T47D (cell line): ENCODE measurements around the gene LZTFL1.
A peak's percentile ranks its signal among the peaks of the same experiment; 100 is the strongest.

Experiments used
- DNase-seq, 2 experiments: peaks; one replicate each; pipeline versions ENCODE4 v3.0.0 to v3.0.0-alpha.2; 2011 to 2012; ENCODE audit warnings: low read depth in 1 of 2, low spot score in 1 of 2
- JUND ChIP-seq: IDR thresholded peaks from 2 replicates; pipeline ENCODE4 v1.6.1; 2012; ENCODE audit warnings: low read depth
- in situ Hi-C: cut with HindIII; loops from 2 replicates; pipeline ENCODE4 v1.10.0; 2016; ENCODE audit warnings: low sequenced_read_pairs, low pct_unique_long_range_greater_than_20kb

Gene LZTFL1

DNA sequence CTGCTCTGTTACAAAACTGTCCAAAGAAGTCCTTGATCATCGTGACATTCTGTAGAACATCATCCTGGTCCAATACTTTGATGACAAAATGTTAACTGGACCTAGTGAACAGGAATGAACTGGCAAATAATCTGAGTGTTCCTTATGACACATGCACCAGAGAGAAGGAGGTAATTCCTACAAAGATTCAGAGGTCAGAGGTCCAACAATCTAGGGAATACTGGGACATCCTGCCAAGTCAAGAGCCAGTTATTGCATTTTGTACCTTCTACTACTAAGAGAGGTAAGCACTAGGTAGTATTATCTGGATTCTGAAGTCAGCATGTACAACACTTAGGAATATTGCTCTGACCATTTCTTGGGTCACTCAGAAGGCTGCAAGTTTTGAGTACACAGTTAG, 20.8 kb downstream of the LZTFL1 start:
- DNase-seq: no peak
- TF ChIP-seq JUND: no peak
- in situ Hi-C loops: no loop called here

- in situ Hi-C loops: no loop called here
- DNase-seq: no peak
- TF ChIP-seq JUND: no peak
These were observed 22.4 kb downstream of the LZTFL1 start for GRCh38 chr3:45819543-45819942.

GRCh38 chr3:45817831-45818522, 23.9 kb downstream of the LZTFL1 start:
- DNase-seq: peak in 1 of 2 experiments; percentile 51
- peak; percentile 46; the same call in 1 of the 2 replicates for TF ChIP-seq JUND
- in situ Hi-C loops: no loop called here

- DNase-seq: no peak
- in situ Hi-C loops: no loop called here
- TF ChIP-seq JUND: no peak
These were observed 25.4 kb downstream of the LZTFL1 start for GRCh38 chr3:45816544-45816943.

- in situ Hi-C loops: no loop called here
- DNase-seq: no peak
- no peak for TF ChIP-seq JUND
These were observed 27.6 kb downstream of the LZTFL1 start for GRCh38 chr3:45814322-45814721.

DNA sequence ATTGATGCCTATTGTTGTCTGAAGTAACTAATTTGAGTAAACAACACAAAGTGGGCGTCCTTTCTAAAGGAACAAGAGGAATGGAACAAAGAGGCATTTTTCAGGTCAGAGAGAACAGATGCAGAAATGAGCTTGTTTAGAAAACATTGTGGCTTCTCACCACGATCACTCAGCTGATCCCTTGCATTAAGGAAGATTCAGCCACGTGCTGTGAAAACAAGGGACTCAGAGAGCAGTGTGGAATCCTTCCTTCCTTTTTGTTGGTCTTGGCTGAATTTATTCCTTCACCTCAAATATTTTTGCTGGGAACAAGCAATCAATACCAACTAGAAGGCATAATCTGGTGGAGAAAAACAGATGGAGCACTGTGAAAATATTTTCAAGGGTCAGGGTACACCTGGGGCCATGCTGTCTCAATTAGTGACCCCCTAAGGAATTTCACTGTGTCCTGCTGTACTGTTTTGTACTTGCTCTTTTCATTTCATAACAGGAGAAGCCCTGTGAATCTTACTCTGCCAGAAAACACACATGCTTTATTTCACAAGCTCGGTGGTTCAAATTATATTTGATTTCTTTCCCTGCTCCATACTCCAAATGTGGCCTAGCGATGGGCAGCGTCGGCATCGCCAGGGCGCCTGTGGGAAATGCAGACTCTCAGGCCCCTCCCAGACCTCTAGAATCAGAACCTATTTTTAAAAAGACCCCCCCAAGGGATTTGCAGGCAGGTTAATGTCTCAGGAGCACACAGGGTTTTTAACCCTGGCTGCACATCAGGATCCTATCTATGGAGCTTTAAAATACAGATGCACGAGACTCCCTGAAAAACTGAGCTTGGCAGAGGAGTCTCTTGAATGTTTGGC, 34.0 kb downstream of the LZTFL1 start:
- no peak for DNase-seq
- TF ChIP-seq JUND: no peak

DNA sequence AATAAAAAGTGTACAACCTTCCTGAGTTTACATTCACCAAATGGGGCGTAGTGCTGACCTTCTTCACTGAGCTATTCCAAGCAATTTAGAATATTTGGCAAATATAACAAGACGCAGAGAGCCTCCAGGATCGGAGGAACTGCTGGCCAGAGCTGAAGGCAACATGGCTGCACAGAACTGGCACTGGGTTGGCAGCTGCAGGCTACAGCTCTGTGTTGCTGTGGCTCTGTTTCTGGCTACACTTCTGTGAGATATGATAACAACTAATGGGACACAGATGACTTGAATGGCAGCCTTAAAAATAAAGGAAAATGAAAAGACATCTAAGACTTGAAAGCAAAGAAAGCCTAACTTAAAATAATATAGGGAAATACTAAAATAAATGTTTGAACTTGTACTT, 34.8 kb downstream of the LZTFL1 start:
- TF ChIP-seq JUND: no peak
- in situ Hi-C loops: no loop called here
- DNase-seq: no peak

More for the DNA sequence above, 34.0 kb downstream of the LZTFL1 start:
- in situ Hi-C loops: no loop called here

DNA sequence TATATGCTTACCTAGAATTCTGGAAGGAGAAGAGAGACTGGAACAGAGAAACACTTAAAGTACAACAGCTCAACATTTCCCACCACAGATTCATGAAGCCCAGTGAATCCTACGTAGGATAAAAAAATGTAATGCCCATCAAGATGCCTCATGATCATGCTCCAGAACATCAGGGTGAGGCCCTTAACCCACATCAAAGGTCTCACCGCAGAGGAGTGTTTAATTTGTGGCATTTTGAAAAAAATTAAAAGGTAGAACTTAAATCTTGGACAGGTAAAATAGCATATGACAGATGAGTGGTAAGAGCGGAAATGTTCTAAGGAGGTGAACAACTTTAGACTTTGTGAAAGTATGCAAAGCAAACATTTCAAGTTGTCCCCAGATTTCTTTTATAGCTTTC, 35.8 kb downstream of the LZTFL1 start:
- in situ Hi-C loops: no loop called here
- no peak for DNase-seq
- no peak for TF ChIP-seq JUND

GRCh38 chr3:45803252-45803935, 38.5 kb downstream of the LZTFL1 start:
- DNase-seq: no peak
- TF ChIP-seq JUND: no peak
- in situ Hi-C loops: no loop called here

DNA sequence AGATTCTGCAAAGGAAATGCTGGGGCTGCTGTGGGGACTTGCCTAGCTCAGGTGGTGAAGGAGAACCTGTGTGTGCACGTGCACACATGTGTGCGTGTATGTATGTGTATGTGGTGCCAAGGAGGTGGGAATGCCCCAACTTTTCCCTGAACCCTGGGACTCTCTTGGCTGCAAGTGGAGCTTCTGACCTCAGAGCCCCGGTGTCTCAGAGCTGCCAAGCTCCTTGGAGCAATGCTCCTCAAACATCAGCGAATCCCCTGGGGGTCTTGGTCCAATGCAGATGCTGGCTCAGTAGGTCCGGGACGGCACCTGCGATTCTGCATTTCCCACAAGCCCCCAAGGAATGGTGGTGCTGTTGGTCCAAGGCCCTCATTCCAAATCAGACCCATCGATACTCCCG, 39.8 kb downstream of the LZTFL1 start:
- in situ Hi-C loops: no loop called here
- TF ChIP-seq JUND: no peak
- DNase-seq: no peak

GRCh38 chr3:45800611-45801010, 41.3 kb downstream of the LZTFL1 start:
- in situ Hi-C loops: no loop called here
- DNase-seq: no peak
- no peak for TF ChIP-seq JUND

GRCh38 chr3:45799586-45799985, 42.3 kb downstream of the LZTFL1 start:
- in situ Hi-C loops: no loop called here
- no peak for DNase-seq
- no peak for TF ChIP-seq JUND

GRCh38 chr3:45798034-45798433, 43.9 kb downstream of the LZTFL1 start:
- no peak for TF ChIP-seq JUND
- in situ Hi-C loops: no loop called here
- DNase-seq: no peak
